Activated B cell treated with CpG ODN at 0.5 μM for 24 hours (primary cell): ENCODE results near the gene LYPLA2. TPM values are rescaled to one million over a fixed set of nuclear protein-coding genes. Genes with fewer than 3 reads are reported as not detected.
"Not testable (repeated sequence)": the region's sequence is repeated elsewhere in the genome, so short reads cannot be mapped to it uniquely, and the experiment has no call there.

Source experiments
- ATAC-seq: fragments of 200-7000 bp; cut with Tn5 transposase; one replicate; pipeline ENCODE4 v1.10.0; 2021; ENCODE audit warnings: low read depth, mild to moderate bottlenecking, moderate library complexity
- CTCF ChIA-PET: fragments of 350-600 bp; sonication (Branson Sonifier 250); formaldehyde crosslinking; loops from one replicate; lab custom pipeline; 2021; ENCODE audit warnings: antibody characterized with exemption; lab: Charles Lee
- POLR2A ChIA-PET: fragments of 350-600 bp; sonication (Branson Sonifier 250); formaldehyde crosslinking; loops from one replicate; lab custom pipeline; 2021; ENCODE audit warnings: antibody characterized with exemption; lab: Charles Lee
- DNase-seq: peaks from one replicate; pipeline ENCODE4 v3.0.0; 2022
- H3K27ac Mint-ChIP-seq: one replicate; pipeline ENCODE4 v1.8.0; 2020; ENCODE audit warnings: mixed read lengths
- H3K27me3 Mint-ChIP-seq: one replicate; pipeline ENCODE4 v1.8.0; 2021; ENCODE audit warnings: mixed read lengths
- H3K36me3 Mint-ChIP-seq: one replicate; pipeline ENCODE4 v1.8.0; 2021; ENCODE audit warnings: low read depth, mixed read lengths
- H3K4me1 Mint-ChIP-seq: one replicate; pipeline ENCODE4 v1.8.0; 2021; ENCODE audit warnings: mixed read lengths
- H3K4me3 Mint-ChIP-seq: one replicate; pipeline ENCODE4 v1.8.0; 2020; ENCODE audit warnings: mild to moderate bottlenecking, mixed read lengths
- H3K9me3 Mint-ChIP-seq: one replicate; pipeline ENCODE4 v1.8.0; 2020; ENCODE audit warnings: mixed read lengths
- CTCF ChIP-seq: fragments of 200-600 bp; IDR thresholded peaks from one replicate; pipeline ENCODE4 v1.8.0; 2022; ENCODE audit warnings: antibody characterized with exemption, mild to moderate bottlenecking
- intact Hi-C: fragments of 100-400 bp; cut with micrococcal nuclease; formaldehyde crosslinking; loops from one replicate; pipeline ENCODE4 v1.15.1; 2024
- total RNA-seq: library from RNA; stranded (reverse); gene quantifications from 2 replicates; pipeline ENCODE4 v1.2.3, GENCODE V29; 2022

The LYPLA2 gene
- total RNA-seq, 1 donor from 2014 or later: 81.6 TPM

DNA sequence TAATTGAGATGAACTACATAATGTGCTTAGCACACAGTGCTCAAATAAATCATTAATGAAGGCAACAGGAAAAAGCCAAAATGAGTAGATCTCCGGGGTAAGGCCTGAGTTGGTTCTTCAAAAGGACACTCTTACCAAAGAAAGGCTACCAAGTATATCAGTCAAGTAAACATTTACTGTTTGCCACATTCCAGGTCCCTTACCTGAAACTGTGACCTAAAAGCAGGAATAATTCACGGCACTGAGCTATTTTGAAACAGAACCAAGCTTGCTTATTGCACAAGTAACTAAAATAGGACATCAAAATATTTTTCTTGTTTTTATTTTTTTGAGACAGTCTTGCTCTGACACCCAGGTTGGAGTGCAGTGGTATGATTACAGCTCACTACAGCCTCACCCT, 14.7 kb upstream of the LYPLA2 start:
- ChIA-PET CTCF (interaction anchor here (1.9 to 2.5 kb wide), 2 partner anchors 34 to 140 kb away, joined by 10 to 18 read pairs; no protein-coding TSS in a partner anchor), POLR2A (interaction anchor here (1.0 to 4.9 kb wide), 3 partner anchors 14 to 141 kb away, joined by 3 to 61 read pairs (median 4); partner anchors contain the start of genes LYPLA2 and RPL11)
- peaks cover 14% of the 10 kb centered on the region for H3K36me3 Mint-ChIP-seq
- H3K27ac Mint-ChIP-seq: no peak overlapping the region
- intact Hi-C loops: no loop called here
- H3K9me3 Mint-ChIP-seq: no peaks in the 10 kb centered on the region
- H3K27me3 Mint-ChIP-seq: no peaks in the 10 kb centered on the region
- peak overlapping the region; percentile 11 for H3K4me3 Mint-ChIP-seq
- DNase-seq (no peak), ATAC-seq (no peak)
- H3K4me1 Mint-ChIP-seq: peaks cover 34% of the 10 kb centered on the region
- TF ChIP-seq CTCF: no peak

DNA sequence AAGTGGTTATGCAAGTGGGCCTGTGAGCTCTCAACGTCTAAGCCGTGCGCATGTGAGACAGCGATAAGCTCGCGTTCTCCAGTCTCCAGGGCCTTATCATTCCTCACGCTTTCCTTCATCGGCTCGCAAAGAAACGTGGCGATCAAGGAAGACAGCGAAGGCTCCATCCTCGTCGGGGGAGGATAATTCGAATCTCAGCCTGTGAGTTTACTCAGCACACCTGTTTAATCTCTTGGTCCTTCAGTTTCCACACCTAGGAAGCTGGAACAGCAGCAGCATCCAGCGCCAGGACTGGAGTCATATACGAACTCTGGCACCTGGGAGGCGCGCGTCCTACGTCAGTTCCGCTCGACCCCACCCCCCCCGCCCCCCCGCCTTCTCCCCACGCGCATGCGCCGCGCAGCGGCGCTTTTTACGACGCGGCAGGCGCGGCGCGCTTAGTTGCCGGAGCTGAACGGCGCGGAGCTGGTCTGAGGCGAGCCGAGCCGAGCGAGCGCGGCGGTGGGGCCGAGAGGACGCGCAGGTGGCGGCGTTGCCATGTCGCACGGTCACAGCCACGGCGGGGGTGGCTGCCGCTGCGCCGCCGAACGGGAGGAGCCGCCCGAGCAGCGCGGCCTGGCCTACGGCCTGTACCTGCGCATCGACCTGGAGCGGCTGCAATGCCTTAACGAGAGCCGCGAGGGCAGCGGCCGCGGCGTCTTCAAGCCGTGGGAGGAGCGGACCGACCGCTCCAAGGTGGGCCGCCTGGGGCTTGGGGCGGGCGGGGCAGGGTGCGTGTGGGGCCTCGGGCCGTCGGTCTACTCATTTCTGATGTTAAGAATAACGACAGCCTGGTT, 12.7 kb upstream of the LYPLA2 start, which contains the start of gene PITHD1:
Gene PITHD1 (plus strand): TSS at position 440 of the 836 bp plus-strand sequence. CDS start 98 bp downstream, at position 538.
- H3K27me3 Mint-ChIP-seq: no peaks in the 10 kb centered on the region
- ChIA-PET POLR2A (interaction anchor here (0.6 to 4.9 kb wide), 25 partner anchors 12 to 931 kb away, joined by 3 to 61 read pairs (median 6); partner anchors contain the start of genes CNR2, ELOA, GALE and HMGCL), CTCF (interaction anchor here (0.9 to 2.5 kb wide), 2 partner anchors 32 to 138 kb away, joined by 4 to 11 read pairs; no protein-coding TSS in a partner anchor)
- no peak for TF ChIP-seq CTCF
- intact Hi-C loops: loop anchor here (1.0 to 2.0 kb wide), 4 partner anchors 13 to 181 kb away; partner anchors contain the start of genes GALE, LYPLA2 and PNRC2
- no peaks in the 10 kb centered on the region for H3K9me3 Mint-ChIP-seq
- peak; percentile 83 for DNase-seq
- H3K4me1 Mint-ChIP-seq: peaks cover 30% of the 10 kb centered on the region
- H3K27ac Mint-ChIP-seq: peak within 1 kb of the TSS; percentile 90
- ATAC-seq: peak; percentile 86
- H3K36me3 Mint-ChIP-seq: peaks cover 24% of the 10 kb centered on the region
- H3K4me3 Mint-ChIP-seq: peak within 1 kb of the TSS; percentile 91

- H3K4me3 Mint-ChIP-seq: peak overlapping the region; percentile 91
- no peak for TF ChIP-seq CTCF
- no peaks in the 10 kb centered on the region for H3K27me3 Mint-ChIP-seq
- intact Hi-C loops: loop anchor here (2.0 kb wide), 1 partner anchor 59 kb away; no protein-coding TSS in a partner anchor
- CTCF ChIA-PET: interaction anchor here (1.1 to 2.5 kb wide), 5 partner anchors 8 to 85 kb away, joined by 3 to 11 read pairs (median 4); no protein-coding TSS in a partner anchor
- peaks cover 30% of the 10 kb centered on the region for H3K4me1 Mint-ChIP-seq
- peaks cover 33% of the 10 kb centered on the region for H3K36me3 Mint-ChIP-seq
- DNase-seq (no peak), ATAC-seq (no peak)
- no peaks in the 10 kb centered on the region for H3K9me3 Mint-ChIP-seq
- peak overlapping the region; percentile 63 for H3K27ac Mint-ChIP-seq
- POLR2A ChIA-PET: interaction anchor here (0.6 to 4.9 kb wide), 6 partner anchors 8 to 108 kb away, joined by 3 to 61 read pairs (median 10); partner anchors contain the start of genes GALE, LYPLA2 and RPL11
Measured at GRCh38 chr1:23779826-23780371, 11.0 kb upstream of the LYPLA2 start.

GRCh38 chr1:23783141-23783540, 7.8 kb upstream of the LYPLA2 start:
- DNase-seq, H3K9me3 Mint-ChIP-seq, H3K27me3 Mint-ChIP-seq, CTCF ChIA-PET, intact Hi-C loops, H3K27ac Mint-ChIP-seq, H3K4me3 Mint-ChIP-seq, ATAC-seq: not testable (repeated sequence)
- POLR2A ChIA-PET: interaction anchor here (0.9 kb wide), 1 partner anchor 9 kb away, joined by 7 read pairs; no protein-coding TSS in a partner anchor
- H3K36me3 Mint-ChIP-seq: peaks cover 59% of the 10 kb centered on the region
- peaks cover 20% of the 10 kb centered on the region for H3K4me1 Mint-ChIP-seq

DNA sequence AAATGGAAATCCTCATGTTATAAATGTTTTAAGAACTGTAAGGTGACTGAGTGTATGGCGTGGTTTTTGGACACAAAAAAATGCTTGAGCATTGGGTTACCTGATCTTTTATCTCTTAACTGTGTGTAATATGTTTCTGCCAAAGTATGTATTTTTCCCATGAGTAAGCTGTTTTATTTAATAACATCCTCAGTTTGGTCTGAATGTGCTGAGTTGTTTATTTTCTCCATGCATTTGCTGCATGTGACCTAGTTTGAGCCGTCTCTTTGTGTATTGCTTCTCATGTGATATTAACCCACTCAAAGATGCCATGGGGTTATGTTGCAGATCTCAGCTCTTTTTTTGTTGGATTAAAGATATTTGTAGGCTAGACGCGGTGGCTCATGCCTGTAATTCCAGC, 6.1 kb upstream of the LYPLA2 start:
- H3K36me3 Mint-ChIP-seq: peaks cover 61% of the 10 kb centered on the region

More for the DNA sequence above, 6.1 kb upstream of the LYPLA2 start:
- H3K4me1 Mint-ChIP-seq: peaks cover 9% of the 10 kb centered on the region
- H3K27me3 Mint-ChIP-seq: no peaks in the 10 kb centered on the region
- ATAC-seq: no peak
- H3K4me3 Mint-ChIP-seq: no peak overlapping the region
- TF ChIP-seq CTCF: no peak
- ChIA-PET POLR2A (no interaction called here), CTCF (no interaction called here)
- H3K9me3 Mint-ChIP-seq: no peaks in the 10 kb centered on the region
- no peak for DNase-seq
- intact Hi-C loops: no loop called here
- H3K27ac Mint-ChIP-seq: no peak overlapping the region
